ENCODE results near the gene NUP205.
"Not testable (repeated sequence)": the region's sequence is repeated elsewhere in the genome, so short reads cannot be mapped to it uniquely, and the experiment has no call there.

Gene NUP205

DNA sequence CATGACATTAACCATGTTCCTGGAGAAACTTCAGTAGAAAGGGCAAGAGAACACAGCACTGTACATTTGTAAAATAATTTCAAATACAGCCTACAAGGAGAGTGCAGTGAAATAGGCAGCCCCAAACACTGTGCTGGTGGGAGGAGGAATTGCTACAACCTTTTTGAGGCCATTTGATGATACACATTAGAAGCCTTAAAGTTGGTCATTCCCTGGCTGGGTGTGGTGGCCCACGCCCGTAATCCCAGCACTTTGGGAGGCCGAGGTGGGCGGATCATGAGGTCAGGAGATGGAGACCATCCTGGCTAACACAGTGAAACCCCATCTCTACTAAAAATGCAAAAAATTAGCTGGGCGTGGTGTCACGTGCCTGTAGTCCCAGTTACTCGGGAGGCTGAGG lies 134.9 kb downstream of the NUP205 start:
- H3K27ac ChIP-seq (ENCODE audit: low read depth, low read length); H3K4me1 ChIP-seq (ENCODE audit: control insufficient read depth in 5 of 5, insufficient read depth in 5 of 5, low read length in 5 of 5); H3K9me3 ChIP-seq (ENCODE audit: control insufficient read depth in 5 of 5, low read length in 5 of 5); H3K9ac ChIP-seq (ENCODE audit: low read length in 5 of 5); H3K4me3 ChIP-seq (ENCODE audit: low read depth in 1 of 5, low read length in 5 of 5); H3K27me3 ChIP-seq (ENCODE audit: control insufficient read depth in 5 of 5, insufficient read depth in 4 of 5, low read length in 5 of 5): not testable (repeated sequence)
- H3K36me3 ChIP-seq (ENCODE audit: control insufficient read depth in 5 of 5, insufficient read depth in 5 of 5, low read length in 5 of 5) = peaks cover 15 to 29% (median 20%) of the 10 kb centered on the region in 5 donors

DNA sequence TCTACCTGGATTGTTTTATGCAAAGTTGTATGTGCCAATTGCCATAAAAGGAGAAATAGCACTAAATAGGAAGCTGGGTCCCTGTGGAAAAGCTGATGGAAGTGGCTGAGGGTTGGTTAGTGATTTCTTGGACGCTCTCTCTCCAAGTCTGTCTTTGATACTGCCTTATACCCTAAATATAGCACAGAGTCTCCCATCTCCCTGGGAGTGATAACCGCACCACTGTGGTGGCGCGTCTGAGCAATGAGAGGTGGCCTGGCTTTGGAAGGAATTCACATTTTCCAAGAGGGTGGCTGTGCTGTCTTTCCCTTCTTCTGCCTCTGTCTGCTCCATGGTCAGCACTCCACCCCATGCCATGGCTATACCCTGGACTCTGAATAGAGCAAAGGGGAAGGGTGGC lies 135.8 kb downstream of the NUP205 start:
- Histone ChIP-seq H3K27me3 (ENCODE audit: control insufficient read depth in 5 of 5, insufficient read depth in 4 of 5, low read length in 5 of 5) (no peaks in the 10 kb centered on the region), H3K9ac (ENCODE audit: low read length in 5 of 5) (no peak overlapping the region), H3K4me3 (ENCODE audit: low read depth in 1 of 5, low read length in 5 of 5) (no peak overlapping the region), H3K4me1 (ENCODE audit: control insufficient read depth in 5 of 5, insufficient read depth in 5 of 5, low read length in 5 of 5) (peaks cover 0 to 5% (median 0%) of the 10 kb centered on the region in 5 donors), H3K27ac (ENCODE audit: low read depth, low read length) (no peak overlapping the region), H3K9me3 (ENCODE audit: control insufficient read depth in 5 of 5, low read length in 5 of 5) (no peaks in the 10 kb centered on the region), H3K36me3 (ENCODE audit: control insufficient read depth in 5 of 5, insufficient read depth in 5 of 5, low read length in 5 of 5) (peaks cover 15 to 29% (median 20%) of the 10 kb centered on the region in 5 donors)

DNA sequence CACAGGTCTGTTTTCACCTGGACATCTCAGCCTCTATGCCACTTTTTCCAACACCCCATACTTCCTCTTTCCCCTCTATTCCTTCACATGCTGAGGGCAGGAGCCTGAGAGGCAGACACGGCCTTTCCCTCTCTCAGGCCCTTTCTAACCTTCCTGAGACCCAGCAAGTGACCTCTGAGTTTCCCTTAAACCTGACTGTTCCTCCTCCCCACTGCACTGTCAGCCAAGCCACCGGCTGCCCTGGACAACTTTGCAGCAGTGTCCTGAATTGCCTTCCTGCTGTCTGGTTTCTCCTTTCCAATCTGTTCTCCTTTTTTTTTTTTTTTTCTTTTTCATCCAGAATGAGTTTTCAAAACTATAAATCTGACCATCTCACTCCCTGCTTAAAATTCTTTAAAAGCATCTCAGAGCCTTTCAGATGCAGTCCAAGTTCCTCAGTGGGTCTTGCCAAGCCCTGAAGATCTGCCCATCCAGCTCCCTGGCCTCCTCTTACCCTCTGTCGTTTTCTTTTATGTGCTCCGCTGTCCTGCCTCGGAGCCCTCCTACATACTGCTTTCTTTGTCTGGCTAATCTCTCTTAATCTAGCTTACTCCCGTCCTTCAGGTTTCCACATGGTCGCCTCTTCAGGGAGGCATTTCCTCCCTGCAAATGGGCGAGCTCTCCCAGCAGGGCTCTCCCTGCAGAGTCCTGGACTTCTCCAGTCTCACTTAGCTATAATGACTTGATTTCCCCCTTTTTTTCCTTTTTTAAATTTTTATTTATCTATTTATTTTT lies 139.7 kb downstream of the NUP205 start:
- Histone ChIP-seq H3K4me3 (ENCODE audit: low read depth in 1 of 5, low read length in 5 of 5) (no peak overlapping the region), H3K36me3 (ENCODE audit: control insufficient read depth in 5 of 5, insufficient read depth in 5 of 5, low read length in 5 of 5) (peaks cover 3 to 12% (median 11%) of the 10 kb centered on the region in 5 donors), H3K9ac (ENCODE audit: low read length in 5 of 5) (no peak overlapping the region), H3K27me3 (ENCODE audit: control insufficient read depth in 5 of 5, insufficient read depth in 4 of 5, low read length in 5 of 5) (no peaks in the 10 kb centered on the region), H3K9me3 (ENCODE audit: control insufficient read depth in 5 of 5, low read length in 5 of 5) (no peaks in the 10 kb centered on the region), H3K27ac (ENCODE audit: low read depth, low read length) (no peak overlapping the region), H3K4me1 (ENCODE audit: control insufficient read depth in 5 of 5, insufficient read depth in 5 of 5, low read length in 5 of 5) (no peaks in the 10 kb centered on the region)

All from subcutaneous abdominal adipose tissue (tissue), 5 donors.